DMS153 treated with DMSO at 0.1 percent for 48 hours (cell line): Measurements from ENCODE around the gene TCF7L1.
"Not testable (repeated sequence)": the region's sequence is repeated elsewhere in the genome, so short reads cannot be mapped to it uniquely, and the experiment has no call there.

Source experiments
- DNase-seq: peaks from one replicate; lab custom pipeline; 2025; ENCODE audit not compliant: unreplicated experiment; lab: John Stamatoyannopoulos, UW

The TCF7L1 gene

GRCh38 chr2:85132397-85132796 lies 795 bp upstream of the TCF7L1 start:
- DNase-seq: no peak

GRCh38 chr2:85133751-85134254 lies 611 bp downstream of the TCF7L1 start:
- DNase-seq: no peak

DNA sequence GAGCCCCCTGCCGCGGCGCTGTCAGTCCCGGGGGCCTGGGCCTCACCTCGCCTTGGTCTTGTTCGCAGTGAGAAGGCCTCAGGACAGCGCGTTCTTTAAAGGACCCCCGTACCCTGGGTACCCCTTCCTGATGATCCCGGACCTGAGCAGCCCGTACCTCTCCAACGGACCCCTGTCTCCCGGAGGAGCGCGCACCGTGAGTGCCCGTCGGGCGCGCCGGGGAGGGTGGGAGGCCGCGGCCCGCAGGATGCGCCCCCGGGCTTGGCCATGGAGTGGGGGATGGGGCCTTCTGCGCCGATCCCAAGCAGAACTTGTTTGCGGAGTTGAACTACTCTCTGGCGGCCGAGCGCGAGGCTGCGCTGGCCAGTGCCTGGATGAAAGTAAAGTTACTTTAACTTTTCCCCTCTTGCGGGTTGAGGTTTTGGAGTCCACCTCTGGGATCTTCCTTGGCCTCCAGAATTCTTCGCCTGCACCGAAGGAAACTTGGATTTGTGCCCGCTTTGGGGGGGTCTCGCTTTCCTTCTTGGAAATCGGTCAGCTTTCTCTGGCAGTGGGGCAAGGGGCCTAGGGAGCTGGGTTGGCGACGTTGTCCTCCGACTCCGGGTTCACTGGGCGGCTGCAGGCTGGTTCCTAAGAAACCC lies 1.2 kb downstream of the TCF7L1 start:
- no peak for DNase-seq

DNA sequence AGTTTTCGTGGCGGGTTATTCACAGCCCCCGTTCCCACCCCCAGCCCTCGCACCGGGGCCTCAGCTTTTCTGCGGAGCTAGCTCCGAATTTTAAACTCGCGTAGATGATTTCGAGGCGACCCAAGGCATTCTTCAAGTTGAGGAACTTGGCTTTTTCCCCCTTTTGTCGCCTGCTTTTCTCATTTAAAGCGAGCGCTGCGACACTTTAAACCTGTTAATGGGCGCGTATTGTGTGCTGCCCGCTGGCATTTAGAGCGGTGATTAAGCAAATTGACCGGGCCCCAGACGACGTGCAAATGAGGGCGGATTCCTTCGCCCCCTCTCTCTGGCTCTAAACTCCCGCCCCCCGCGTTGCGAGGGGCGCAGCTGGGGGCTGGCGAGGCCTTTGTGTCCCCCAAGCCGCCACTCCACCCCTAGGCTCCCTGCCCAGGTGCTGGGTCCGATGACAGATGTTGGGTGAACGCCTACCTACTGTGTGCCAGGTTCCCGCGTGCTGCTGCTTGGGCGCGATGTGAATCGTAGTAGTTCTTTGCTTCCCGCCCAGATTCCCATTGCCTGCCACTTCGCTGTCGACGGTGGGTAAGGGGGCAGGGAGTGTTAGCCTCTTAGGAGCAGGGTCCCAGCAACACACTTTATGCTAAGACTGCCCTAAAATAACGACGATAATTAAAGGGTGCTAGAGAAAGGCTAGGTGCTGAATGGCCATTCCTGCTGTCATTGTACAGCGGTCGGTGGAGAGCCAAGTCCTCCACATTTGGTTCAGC lies 1.9 kb downstream of the TCF7L1 start:
- DNase-seq: no peak

GRCh38 chr2:85135660-85135914 lies 2.4 kb downstream of the TCF7L1 start:
- DNase-seq: no peak

- DNase-seq: no peak
Observed at GRCh38 chr2:85137156-85137555, 4.0 kb downstream of the TCF7L1 start.

GRCh38 chr2:85143463-85144082 lies 10.4 kb downstream of the TCF7L1 start:
- DNase-seq: no peak

- DNase-seq: no peak
Observed at GRCh38 chr2:85145116-85145820, 12.1 kb downstream of the TCF7L1 start.

DNA sequence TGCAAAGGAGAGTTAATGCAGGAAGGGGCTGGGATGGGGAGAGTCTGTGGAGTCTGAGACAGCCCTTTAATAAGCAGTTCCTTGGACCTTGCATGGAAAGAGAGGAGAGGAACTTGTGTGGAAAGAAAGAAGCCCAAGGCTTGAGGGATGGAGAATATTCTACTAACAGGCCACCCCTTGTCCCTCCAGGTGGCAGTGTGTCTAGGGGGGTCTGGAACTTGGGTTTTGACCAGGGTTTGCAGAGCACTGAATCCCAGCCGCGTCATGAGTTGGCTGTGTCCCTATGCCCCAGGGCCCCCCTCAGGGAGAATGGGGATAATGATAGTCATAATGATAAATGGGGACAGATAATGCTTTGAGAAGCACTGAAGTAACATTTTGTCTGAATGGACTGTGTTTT lies 15.0 kb downstream of the TCF7L1 start:
- no peak for DNase-seq

DNA sequence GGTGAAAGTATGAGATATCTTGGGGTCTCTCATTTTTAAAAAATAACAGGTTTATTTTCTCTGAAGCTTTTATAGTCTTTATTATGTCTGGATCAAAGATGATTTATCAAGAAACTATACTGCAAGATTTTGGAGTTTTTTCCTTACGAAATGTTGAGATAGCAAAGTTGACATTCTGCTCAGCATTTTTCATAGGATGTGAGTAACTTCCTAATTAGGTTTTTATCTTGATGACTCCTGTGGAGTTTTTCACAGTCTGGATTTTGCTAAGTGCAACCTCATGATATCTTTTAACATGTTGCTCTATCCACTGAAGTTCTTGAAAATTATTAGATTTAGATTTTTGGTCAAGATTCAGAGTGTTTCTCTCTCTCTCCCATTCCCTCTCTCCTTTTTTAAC lies 17.8 kb downstream of the TCF7L1 start:
- DNase-seq: no peak

DNA sequence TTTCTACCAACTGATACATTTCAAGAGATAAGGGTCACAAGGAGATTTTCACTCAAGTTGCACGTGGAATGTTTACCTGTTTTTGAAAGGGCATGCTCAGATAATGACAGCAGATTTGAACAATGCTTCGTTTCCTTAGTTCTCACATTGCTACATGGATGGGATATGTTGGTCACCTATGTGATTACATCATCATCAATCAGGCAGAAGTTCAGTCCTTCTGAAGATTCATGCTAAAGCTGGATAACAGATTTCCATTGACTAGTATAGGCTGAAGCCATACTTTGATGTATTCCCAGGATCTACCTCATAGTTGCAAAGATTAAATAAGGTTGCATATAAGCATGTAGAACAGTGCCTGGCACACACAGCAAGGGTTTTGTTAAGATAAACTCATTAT lies 19.7 kb downstream of the TCF7L1 start:
- no peak for DNase-seq

DNA sequence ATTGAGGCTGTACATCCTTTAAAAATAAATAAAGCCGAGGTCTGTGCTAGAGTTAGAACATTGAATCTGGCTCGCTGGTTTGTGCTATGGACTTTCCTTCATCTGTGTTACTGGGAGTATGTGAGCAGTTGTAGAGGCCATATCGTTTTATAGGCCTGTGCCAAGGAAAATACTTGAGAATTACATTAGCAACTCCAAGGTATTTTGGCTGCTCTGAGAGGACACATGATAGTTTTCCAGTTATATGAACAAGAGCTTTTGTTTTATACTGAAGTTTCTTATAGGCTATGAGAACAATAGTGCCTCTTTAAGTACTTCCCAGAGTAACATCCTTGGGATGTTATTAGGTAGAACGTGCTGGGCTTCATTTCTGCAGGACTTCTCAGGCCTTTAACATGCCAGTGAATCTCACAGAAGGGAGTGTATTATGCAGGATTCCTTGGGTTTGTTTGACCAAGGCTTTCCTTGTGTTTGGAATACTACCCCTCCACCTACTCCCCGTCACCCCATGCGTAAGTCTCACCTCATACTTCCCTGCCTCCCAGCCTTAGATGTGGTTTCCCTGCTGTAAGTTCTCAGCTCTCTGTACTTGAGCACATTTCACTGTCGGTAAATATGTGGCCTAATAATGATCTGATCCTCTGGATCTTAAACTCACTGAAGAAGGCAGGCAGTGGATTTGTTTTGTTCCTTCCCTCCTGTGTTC lies 21.0 kb downstream of the TCF7L1 start:
- DNase-seq: no peak

DNA sequence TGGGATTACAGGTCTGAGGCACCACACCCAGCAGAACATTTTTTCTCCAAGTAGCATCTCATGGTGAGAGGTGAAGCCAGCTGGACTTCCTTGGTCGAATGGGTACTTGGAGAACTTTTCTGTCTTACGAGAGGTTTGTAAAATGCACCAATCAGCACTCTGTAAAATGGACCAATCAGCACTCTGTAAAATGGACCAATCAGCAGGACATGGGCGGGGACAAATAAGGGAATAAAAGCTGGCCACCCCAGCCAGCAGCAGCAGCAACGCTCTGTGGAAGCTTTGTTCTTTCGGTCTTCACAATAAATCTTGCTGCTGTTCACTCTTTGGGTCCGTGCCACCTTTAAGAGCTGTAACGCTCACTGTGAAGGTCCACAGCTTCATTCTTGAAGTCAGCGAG lies 21.9 kb downstream of the TCF7L1 start:
- not testable (repeated sequence) for DNase-seq

DNA sequence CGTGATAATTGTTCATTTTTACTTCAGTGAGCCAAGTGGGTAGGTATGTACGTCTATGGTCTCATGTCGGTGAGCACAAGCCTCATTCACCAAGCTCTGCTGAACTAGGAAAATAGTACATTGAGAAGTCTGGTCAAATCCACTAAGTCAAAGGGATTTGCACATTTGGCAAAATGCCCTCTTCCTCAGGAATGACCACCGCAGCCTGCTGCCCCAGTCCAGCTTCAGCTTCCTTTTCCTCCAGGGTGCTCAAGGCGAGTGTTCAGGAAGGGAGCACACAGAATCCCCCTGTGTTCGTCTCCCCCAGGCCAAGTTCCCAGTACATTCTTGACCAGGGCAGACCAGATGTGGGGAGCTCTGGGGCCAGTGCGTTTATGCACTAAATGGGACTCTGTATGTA lies 23.0 kb downstream of the TCF7L1 start:
- DNase-seq: no peak

DNA sequence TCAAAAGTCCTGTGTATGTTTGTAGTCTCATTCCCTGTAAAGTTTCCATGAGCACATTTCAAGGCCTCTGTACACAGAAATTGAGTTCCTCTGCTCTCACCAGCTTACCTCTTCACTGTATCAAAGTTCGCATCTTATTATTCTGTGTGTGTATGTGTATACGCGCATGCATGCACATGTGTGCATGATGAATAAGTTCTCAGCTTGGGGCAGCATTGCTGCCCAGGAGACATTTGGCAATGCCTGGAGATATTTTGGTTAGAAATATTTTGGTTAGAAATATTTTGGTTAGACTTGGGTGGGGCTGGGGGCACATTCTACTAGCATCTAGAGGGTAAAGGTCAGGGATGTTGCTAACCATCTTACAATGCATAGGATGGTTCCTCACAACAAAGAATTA lies 23.4 kb downstream of the TCF7L1 start:
- no peak for DNase-seq

DNA sequence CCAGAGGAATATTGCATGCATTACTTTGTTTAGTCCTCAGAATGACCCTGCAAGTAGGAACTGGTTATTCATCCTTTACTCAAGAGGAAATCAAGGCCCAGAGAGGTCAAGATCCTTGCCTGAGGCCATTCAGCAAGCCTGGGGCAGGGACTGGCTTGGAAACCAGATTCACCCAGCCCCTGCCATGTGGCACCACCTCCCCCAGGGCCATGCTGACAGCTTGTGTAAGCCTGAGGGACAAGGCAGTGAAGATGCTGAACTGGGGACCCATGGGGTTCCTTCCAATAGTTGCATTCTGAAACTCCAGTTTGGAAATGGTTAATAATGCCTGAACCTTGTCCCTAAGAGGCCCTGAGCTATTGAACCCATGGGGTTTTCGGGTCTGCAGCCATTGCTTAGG lies 24.2 kb downstream of the TCF7L1 start:
- no peak for DNase-seq

GRCh38 chr2:85158559-85159273 lies 25.5 kb downstream of the TCF7L1 start:
- no peak for DNase-seq

GRCh38 chr2:85159589-85159988 lies 26.4 kb downstream of the TCF7L1 start:
- DNase-seq: no peak

DNA sequence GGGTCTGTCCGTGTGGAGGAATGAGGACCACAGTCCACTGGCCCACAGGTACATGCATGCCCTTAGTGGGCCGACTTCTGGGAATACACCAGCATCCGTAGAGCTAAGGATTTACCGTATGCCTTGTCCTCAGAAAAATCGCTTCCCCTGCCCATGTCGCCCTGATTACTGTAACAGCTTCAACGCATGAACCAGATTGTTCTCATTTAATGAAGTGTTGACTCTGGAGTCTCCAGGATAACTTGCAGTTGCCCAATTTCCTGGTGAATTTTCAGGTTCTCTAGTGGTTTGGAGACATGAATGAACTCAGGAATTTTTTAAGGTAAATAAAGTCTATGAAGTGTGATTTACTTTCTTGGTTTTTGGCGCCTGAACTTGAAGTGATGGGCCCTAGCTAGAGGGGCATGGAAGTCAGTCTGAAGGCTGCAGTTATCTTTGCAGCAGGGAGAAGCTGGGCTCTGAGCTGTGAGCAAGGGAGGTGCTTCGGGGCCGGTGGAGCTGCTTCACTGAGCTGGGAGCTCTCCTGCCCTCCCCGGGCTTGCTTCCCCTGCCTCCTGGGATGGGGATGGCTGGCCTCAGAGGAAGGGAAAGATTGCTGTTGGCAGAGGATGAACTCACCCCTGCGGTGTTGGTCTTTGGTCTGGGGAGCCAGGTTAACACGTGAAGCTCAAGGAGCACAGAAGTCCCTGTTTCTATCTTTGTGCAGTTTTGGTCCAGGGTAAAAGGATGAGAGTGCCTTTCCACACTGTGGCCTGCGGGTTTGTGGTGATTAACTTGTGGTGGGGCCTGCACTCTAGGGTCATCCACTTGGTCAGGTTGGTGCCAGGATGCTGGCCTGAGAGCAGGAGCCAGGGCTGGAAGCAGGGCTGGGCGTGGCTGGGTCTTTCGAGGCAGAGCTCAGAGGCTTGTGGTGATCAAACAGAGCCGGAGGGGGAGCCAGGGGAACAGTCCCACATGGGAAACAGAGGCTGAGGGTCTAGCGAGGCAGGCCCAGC lies 28.1 kb downstream of the TCF7L1 start:
- no peak for DNase-seq
